Ovary (tissue), 9 donors: ENCODE results near the gene SH3GL2. TPM values are rescaled to one million over a fixed set of nuclear protein-coding genes. Genes with fewer than 3 reads are reported as not detected.

Experiments
- DNase-seq, 5 donors: peaks; one replicate each; pipeline ENCODE4 v3.0.0-alpha.2; 2019 to 2020
- H3K27ac ChIP-seq, 2 donors: fragments of 200-600 bp; one replicate each; pipeline versions ENCODE4 v1.5.1 to v1.8.0; 2019 to 2022
- H3K27me3 ChIP-seq: fragments of 200-600 bp; one replicate; pipeline ENCODE4 v1.8.0; 2022
- H3K36me3 ChIP-seq: fragments of 200-600 bp; sonication (generic); one replicate; pipeline ENCODE4 v1.5.1; 2019
- H3K4me1 ChIP-seq: one replicate; pipeline ENCODE4 v1.8.1; 2013; ENCODE audit warnings: mild to moderate bottlenecking, moderate library complexity; ENCODE audit not compliant: insufficient read depth
- H3K4me3 ChIP-seq: fragments of 200-600 bp; sonication (generic); one replicate; pipeline ENCODE4 v1.5.1; 2017
- H3K9me3 ChIP-seq, 2 donors: fragments of 200-600 bp in 1 of 2; sonication (generic) in 1 of 2; one replicate each; pipeline versions ENCODE4 v1.5.1 to v1.8.1; 2013 to 2019; ENCODE audit warnings: mild to moderate bottlenecking in 1 of 2, moderate library complexity in 1 of 2
- EP300 ChIP-seq: sonication (generic); formaldehyde crosslinking; IDR thresholded peaks from one replicate; pipeline ENCODE4 v1.6.1; 2017; ENCODE audit warnings: antibody characterized with exemption
- POLR2A ChIP-seq: fragments of 450-650 bp; IDR thresholded peaks from one replicate; pipeline ENCODE4 v1.6.1; 2017; ENCODE audit warnings: antibody characterized with exemption, mild to moderate bottlenecking, moderate library complexity
- WGBS, 3 donors: extraction: QIAGEN DNeasy Blood & Tissue Kit in 1 of 3; methylation state at CpG; one replicate each; pipeline versions ENCODE4 v1.1.5 to v1.1.7; 2013 to 2017; 5-methylcytosine and 5-hydroxymethylcytosine counted together
- intact Hi-C, 4 donors: fragments of 100-400 bp; cut with DNase I; formaldehyde crosslinking; loops; one replicate each; pipeline versions ENCODE4 v1.11.0 to v1.15.1; 2022 to 2023
- polyA plus RNA-seq, 2 donors: library from polyadenylated mRNA; stranded (reverse); fragments of 200-250 nt in 1 of 2; fragments of 350-450 nt in 1 of 2; fragmentation: Illumina TruSeq in 1 of 2; extraction: RNeasy Lipid Tissue Mini Kit (QIAGEN cat#74804) in 1 of 2; gene quantifications; one replicate each; pipeline ENCODE4 v1.2.3, GENCODE V29; 2013 to 2014
- total RNA-seq, 7 donors: library from RNA; depleted of rRNA in 2 of 7; stranded (reverse); fragments of >200 nt in 2 of 7; fragmentation: NEBNext Ultra II Directional in 3 of 7; extraction: Animal tissue kit (Norgen Biotek cat#: 25700) in 3 of 7; gene quantifications; one replicate each; pipeline versions ENCODE4 v1.1.0 to v1.2.4, GENCODE V29; 2016 to 2023
- TF ChIP-seq, protein P1 (sequence below), 3 donors: fragments of 450-650 bp in 2 of 3; fragments of 200-600 bp in 1 of 3; IDR thresholded peaks; one replicate each; pipeline versions ENCODE4 v1.5.1 to v1.8.0; 2016 to 2022; ENCODE audit warnings: antibody characterized with exemption in 3 of 3, mild to moderate bottlenecking in 1 of 3
- donor health status: DM: no; HTN: no; CAD: no; lungs with moderate emphysema.
- donor health status: DM: no; HTN: no; CAD: no.
- donor health status: Bipolar disorder and iron deficiency.
- donor health status: DM: yes; HTN: yes; CAD: no.
- donor health status: DM: no; HTN: no; CAD: no.
- donor health status: DM: yes; HTN: yes; CAD: no.

SH3GL2 gene
- total and polyA plus RNA-seq, 9 donors = 0.25 to 4.9 (median 0.98) TPM; not detected in 1

DNA sequence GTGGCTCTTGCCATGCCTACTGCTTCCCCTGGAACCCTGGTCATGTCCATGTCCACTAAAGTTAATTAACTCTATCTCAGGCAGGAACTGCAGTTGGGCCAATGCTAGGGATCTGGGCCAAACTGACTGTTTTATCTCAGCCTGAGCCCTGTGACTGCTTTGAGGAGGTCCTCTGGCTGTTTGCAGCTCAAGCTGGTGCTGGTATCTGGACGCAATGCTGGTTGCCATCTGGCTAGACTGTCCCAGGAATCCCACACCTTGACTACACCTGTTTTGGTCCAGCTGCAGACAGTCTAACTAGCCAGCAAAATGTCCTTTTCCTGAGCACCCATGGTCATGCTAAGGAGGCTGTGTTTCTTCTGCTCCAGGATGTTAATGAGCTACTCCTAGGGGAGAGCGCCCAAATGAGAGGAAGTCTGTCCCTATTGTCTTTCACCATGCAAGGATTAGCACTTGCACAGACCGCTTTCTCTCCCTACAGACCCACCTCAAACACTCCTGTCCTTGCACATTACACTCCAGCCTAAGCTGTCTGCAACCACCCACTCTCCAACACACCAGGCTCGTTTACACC, 251.0 kb downstream of the SH3GL2 start:
- no peak for DNase-seq
- Histone ChIP-seq H3K4me1 (peaks cover 3% of the 10 kb centered on the region), H3K27ac (no peak overlapping the region), H3K9me3 (no peaks in the 10 kb centered on the region), H3K27me3 (no peaks in the 10 kb centered on the region), H3K36me3 (no peaks in the 10 kb centered on the region), H3K4me3 (no peak overlapping the region)
- TF ChIP-seq POLR2A = no peak
- TF ChIP-seq, protein P1, sequence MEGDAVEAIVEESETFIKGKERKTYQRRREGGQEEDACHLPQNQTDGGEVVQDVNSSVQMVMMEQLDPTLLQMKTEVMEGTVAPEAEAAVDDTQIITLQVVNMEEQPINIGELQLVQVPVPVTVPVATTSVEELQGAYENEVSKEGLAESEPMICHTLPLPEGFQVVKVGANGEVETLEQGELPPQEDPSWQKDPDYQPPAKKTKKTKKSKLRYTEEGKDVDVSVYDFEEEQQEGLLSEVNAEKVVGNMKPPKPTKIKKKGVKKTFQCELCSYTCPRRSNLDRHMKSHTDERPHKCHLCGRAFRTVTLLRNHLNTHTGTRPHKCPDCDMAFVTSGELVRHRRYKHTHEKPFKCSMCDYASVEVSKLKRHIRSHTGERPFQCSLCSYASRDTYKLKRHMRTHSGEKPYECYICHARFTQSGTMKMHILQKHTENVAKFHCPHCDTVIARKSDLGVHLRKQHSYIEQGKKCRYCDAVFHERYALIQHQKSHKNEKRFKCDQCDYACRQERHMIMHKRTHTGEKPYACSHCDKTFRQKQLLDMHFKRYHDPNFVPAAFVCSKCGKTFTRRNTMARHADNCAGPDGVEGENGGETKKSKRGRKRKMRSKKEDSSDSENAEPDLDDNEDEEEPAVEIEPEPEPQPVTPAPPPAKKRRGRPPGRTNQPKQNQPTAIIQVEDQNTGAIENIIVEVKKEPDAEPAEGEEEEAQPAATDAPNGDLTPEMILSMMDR (IDR thresholded peaks at IDR 0.05) = no peak
- TF ChIP-seq EP300 = no peak
- 85 to 89% (median 87%) methylated on average over 4 of the region's 4 CpGs for WGBS, 3 donors
- intact Hi-C loops = no loop called here

DNA sequence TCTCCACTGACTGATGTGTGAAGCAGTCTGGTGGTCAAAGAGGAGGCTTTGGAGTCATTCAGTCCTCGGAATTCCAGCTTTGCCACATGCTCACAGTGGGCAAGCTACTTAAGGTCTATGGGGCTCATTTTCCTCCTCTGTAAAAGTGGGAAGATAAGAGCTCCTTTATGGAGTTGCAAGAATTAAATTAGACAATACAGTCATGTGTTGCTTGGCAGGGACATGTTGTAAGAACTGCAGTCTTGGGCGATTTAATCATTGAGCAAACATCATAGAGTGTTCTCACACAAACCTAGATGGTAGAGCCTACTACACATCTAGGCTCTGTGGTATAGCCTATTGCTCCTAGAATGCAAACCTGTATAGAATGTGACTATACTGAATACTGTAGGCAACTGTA, 253.9 kb downstream of the SH3GL2 start:
- Histone ChIP-seq H3K4me3 (no peak overlapping the region), H3K9me3 (no peaks in the 10 kb centered on the region), H3K27me3 (no peaks in the 10 kb centered on the region), H3K36me3 (no peaks in the 10 kb centered on the region), H3K4me1 (no peaks in the 10 kb centered on the region), H3K27ac (no peak overlapping the region)
- intact Hi-C loops = no loop called here
- TF ChIP-seq EP300 (no peak), POLR2A (no peak)
- TF ChIP-seq, protein P1 (IDR thresholded peaks at IDR 0.05) = no peak
- WGBS, 3 donors = 40 to 46% (median 45%) methylated on average over 2 of the region's 2 CpGs
- DNase-seq = no peak

DNA sequence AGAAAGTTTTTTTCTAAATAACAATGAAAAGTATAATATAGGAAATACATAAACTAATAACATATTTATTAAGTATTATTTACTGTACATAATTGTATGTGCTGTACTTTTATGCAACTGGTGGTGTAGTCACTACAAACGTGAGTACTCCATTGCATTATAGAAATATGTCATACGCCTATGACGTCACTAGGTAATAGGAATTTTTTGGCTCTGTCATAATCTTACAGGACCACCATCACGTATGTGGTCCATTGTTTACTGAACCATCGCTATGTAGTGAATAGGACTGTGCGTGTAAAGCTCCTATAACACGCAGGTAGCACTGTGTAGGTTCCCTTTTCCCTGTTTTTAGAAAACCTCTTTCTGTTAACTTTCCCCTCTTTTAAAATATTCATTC, 255.0 kb downstream of the SH3GL2 start:
- H3K9me3 ChIP-seq = no peaks in the 10 kb centered on the region
- no peaks in the 10 kb centered on the region for H3K4me1 ChIP-seq
- TF ChIP-seq POLR2A (no peak), EP300 (no peak)
- TF ChIP-seq, protein P1 (IDR thresholded peaks at IDR 0.05) = no peak
- no peak overlapping the region for H3K27ac ChIP-seq
- intact Hi-C loops = no loop called here
- DNase-seq = no peak
- no peak overlapping the region for H3K4me3 ChIP-seq
- H3K27me3 ChIP-seq = no peaks in the 10 kb centered on the region
- 90 to 94% (median 91%) methylated on average over 7 of the region's 7 CpGs for WGBS, 3 donors
- no peaks in the 10 kb centered on the region for H3K36me3 ChIP-seq

DNA sequence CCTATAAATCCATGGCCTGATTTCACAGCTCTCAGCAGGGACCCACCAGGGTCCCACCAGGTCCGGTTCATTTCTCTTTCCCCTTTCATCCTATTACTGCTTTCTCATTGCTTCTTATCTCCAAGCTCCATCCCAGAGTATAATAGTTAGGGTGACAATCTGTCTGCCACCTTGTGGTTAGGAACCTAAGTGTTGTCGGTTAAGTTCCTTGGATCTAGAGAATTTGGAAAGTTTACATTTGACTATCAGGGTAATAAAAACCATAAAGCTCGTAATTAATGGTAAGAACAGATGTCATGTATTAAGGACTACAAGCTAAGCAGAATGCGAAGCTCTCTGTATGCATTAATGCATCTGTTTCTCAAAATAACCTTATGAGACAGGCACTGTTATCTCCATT, 259.1 kb downstream of the SH3GL2 start:
- H3K27ac ChIP-seq = no peak overlapping the region
- no peaks in the 10 kb centered on the region for H3K36me3 ChIP-seq
- DNase-seq = no peak
- WGBS, 3 donors = 51 to 65% (median 56%) methylated on average over 4 of the region's 4 CpGs
- H3K9me3 ChIP-seq = no peaks in the 10 kb centered on the region
- no peaks in the 10 kb centered on the region for H3K4me1 ChIP-seq
- H3K27me3 ChIP-seq = no peaks in the 10 kb centered on the region
- intact Hi-C loops = no loop called here
- TF ChIP-seq POLR2A (no peak), EP300 (no peak)
- TF ChIP-seq, protein P1 (IDR thresholded peaks at IDR 0.05) = no peak
- H3K4me3 ChIP-seq = no peak overlapping the region
